Endothelial cell of hepatic sinusoid (primary cell): ENCODE measurements around the gene SYT7.

Experiments used
- in situ Hi-C: cut with HindIII; loops from 2 replicates; pipeline ENCODE4 v1.10.0; 2017; ENCODE audit warnings: low sequenced_read_pairs

Gene SYT7

DNA sequence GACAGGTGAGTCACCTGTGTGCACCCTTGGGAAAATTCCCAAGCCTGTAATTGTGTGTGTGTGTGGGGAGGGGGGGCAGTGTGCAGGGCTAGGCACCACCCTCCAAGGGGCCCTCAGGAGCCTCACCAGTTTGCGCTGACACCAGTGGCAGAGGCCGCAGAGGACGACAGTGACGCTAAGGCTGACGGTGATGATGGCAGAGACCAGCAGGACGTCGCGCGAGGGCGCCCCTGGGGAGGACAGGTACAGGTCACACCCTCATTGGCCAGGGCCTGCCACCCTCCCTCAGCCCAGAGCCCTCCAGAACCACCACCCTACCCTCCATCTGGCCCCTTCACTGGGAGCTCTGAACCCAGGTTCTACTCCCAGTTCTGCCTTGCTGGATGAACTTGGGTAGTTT is 24.9 kb downstream of the SYT7 start:
- in situ Hi-C loops: no loop called here

DNA sequence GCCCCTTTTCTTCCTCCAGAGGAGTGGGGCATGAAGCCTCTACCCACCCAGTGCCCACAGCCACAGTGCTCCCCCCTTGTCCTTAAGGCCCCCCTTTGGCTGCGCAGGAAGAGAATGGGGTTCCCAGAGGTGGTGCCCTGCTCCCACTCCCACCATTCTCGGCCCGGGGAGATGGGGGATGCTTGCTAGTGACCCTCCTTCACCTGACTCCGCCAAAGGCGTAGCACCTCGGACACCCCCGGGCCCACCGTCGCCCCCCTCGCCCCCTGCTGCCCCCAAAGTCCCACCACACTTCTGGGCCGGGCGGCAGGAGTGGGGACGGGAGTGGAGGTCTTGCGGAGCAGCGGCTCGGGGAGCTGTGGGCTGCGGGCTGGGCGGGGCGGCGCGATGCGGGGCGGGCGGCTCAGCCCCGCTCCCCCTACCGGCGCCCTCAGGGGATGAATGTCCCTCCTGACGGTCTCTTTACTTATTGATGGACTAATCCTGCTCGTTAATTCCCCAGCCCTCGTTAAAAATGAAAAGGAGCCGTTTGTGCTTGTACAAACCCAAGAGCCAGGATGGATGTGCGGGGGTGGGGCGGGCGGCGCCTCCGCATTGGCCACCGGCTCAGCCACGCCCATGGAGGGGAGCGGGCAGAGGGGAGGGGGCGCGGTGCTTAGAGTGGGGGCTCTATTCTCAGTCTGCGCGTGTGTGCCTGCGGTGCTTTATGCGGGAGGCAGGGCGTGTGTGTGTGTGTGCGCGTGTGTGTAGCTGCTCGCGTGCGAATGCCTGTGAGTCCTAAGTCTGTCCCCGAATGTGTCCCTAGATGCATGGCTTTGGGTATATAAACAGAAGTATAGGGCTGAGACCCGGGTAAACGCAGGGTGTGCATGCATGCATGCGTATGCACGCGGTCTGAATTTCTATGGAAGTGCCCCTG is 25.6 kb downstream of the SYT7 start:
- in situ Hi-C loops: no loop called here

DNA sequence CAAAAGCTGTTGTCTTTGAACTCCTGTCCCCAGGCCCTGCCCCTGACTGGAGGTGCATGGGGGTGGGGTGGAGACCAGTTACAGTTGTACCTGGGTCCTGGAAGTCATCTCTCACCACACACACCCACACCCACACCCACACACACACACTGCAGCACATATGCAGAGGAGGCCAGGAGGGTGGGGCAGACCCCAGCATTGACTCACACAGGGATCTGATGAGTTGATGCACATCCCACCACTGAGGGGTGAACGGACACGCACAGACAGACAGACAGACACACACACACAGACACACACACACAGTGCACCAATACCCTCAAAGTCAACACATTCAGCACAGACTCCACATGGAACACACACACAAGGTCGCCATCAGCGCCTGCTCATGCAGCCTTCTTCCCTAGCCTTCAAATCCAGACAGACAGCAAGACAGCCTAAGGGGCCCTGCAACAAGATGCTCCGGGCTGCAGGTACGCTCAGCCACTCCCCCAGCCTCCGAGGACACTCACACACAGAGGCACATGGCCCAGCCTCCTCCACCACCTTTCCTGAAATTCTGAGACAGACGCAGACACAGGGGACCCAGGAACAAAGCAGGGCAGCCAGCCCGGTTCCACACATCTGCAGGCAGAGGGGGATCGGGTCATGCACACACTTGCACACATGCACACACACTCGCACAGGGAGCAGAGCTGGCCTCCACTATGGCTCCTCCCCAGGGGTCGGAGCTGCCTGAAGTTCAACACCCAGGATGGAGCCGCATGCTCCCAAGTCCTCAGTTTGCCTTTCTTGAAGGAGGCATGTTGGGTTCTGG is 26.5 kb downstream of the SYT7 start:
- in situ Hi-C loops: no loop called here

DNA sequence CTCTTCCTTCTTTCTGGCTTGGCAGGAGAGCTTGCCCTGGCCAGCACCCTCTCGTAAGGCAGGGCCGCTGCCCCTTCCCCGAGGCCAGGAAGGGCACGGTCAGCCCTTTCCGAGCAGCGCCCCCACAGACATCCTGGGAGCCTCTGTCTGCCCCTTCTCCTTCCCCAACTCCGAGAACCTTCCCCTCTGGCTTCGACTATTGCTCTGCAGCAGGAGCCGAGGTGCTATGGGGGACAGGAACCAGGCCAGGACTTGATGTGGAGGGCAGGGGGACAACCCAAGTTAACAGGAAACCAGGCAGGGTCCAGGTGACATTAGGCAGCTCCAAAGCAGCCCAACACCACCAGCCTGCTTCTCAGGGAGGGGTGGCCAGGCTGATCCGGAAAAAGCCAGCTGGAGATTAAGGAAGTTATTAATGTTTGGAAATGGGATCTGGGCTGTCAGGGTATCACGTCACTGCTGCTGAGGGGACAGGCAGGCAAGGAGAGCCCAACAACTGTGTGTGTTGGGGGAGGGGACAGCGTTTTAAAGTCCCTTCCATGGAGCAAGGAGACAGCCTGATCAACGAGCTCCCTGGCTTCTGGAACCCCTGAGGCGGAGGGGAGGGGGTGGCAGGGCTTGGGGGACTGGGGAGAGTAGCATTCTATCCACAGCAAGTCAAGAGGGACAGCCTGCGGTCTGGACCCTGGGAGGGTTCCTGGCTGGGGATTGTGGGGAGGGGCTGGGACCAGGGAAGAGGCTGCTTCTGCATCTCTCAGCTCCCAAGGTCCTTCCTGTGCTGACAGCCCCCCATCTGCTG is 27.3 kb downstream of the SYT7 start:
- in situ Hi-C loops: no loop called here

DNA sequence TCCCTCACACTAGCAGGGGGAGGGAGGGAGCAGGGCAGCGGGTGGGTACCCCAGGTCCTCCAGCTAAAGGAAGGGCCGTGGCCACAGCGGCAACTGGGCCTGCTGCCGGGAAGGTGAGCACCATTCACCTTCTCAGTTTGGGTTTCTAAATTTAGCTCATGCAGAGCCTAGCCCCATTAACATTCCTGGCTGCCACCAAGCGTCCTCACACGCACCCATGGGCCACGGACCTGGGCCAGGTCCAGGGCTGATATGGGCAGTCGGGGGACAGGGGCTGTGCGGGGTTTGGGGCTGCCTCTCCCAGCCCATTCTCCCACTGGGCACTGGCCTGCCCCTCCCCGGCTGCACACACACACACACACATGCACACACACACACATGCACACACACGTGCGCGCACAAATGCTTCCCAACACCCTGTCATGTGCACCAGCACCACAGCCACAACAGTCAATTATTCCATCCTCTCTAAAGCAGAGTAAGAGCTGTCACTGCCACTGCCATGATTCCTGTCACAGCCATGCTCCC is 28.7 kb downstream of the SYT7 start:
- in situ Hi-C loops: no loop called here

DNA sequence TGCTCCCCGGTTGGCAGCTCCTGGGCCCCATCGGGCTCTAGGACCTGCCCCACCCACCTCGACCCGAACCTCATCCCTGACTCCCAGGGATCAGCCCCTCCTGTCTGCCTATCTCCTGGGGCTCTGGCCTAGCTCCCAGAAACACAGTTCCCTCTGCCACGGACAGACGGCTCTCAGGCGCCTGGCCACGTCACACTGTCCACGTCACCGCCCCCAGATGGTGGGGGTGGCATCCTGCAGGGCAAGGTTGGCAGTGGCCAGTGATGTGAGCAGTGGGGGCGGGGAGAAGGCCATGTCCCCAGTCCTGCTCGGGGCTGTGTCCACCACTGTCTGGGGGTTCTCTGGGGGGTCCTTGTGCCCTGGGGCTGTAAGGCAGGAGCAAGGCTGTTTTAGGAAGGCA is 29.2 kb downstream of the SYT7 start:
- in situ Hi-C loops: no loop called here

DNA sequence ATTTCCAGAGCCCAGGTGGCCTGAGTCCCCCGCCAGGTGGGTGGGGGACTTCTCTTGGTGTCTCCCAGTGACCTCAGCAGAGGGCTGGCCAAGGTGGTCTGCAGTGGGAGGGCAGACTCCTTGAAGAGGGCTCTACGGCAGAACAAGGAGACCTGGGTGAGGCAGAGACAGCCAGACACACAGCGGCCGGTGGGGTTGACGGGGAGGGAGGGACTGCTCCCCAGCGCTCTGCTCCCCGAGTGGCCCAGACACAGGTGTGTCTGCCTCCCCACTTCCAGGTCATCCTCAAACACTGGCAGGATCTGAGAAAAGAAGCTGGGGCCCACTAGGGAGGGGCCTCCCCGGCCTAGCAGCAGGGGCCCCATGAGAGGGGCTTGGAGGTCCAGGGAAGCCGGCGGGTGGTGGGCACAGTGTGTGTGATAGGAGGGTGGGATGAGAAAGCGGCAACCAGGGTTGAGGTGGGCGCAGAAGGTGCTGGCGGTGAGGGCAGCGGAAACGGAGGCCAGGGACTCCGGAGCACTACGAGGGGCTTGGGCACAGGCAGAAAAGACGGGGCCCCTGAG is 30.1 kb downstream of the SYT7 start:
- in situ Hi-C loops: no loop called here

DNA sequence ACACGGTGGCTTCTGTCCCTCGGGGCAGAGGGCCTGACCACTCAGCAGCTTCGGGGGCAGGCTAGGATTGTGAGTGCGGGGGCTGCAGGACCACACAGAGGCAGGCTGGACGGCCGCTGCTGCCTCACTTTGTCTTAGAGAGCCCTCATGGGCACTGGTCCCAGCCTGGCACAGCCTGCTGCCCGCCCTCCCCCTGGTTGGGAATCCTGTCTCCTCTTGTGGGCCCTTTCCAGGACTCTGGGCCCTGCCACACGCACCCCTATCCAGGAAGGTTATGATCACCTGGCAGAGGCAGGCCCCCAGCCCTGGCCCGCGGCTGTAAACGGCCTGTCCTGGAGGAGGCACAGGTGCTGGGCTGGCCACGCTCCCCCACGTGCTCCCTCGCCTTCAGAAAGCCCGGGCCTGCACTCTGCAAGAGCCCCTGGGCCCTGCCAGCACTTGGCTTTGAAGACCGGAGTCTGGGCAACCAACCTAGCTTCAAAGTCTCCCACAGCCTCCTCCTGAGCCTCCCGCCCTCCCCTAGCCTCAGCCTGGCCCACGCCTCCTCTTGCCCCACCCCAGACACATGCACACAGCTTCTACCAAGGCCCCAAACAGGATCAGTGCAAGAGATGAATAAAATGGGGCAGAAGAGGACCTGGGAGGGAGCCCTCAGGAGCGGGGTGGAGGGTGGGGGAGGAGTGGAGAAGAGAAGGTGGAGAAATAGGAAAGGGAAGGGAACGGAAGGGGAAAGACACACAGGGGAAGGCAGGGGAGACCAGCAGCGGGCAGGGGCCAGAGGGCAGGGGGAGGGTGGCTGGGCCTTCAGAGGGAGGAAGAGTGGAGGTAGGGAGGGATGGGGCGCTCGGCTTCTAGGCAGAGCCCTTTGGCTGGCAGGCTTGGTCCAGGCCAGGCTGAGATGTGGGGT is 31.0 kb downstream of the SYT7 start:
- in situ Hi-C loops: no loop called here

DNA sequence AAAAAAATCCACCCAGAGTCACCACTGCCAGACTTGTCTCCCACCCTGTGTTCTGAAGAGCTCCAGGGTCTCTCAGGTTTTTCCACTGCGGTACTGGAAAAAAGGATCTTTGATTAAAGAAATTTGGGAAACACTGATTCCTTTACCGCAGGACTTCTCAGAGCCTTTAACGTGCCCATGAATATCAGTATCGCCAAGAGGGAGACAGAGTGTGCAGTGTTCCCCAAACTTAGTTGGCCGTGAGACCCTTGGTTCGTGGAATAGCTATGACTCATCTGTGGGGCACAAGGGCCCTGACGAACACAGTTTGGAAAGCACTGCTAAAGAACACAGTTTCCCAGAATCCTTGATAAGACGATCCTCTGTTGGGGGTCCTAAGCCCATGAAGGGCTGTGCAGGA is 31.7 kb downstream of the SYT7 start:
- in situ Hi-C loops: no loop called here

DNA sequence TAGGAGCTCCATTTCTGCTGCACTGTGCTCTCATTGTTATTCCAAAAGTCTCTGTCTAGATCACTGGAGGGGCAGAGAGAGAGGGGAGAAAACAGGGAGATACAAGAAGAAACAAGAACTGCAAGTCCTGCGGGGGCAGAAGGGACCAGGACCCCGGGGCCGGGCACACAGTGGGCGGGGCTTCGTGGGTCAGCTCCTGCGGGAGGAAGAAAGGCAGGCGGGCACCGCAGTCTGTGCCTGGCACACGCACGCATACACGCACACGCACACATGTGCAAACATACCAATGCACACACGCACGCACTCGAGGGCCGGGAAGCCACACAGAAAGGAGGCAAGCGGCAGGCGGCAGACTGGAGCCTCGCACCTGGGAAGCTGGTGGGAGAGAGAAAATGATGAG is 33.6 kb downstream of the SYT7 start:
- in situ Hi-C loops: no loop called here

DNA sequence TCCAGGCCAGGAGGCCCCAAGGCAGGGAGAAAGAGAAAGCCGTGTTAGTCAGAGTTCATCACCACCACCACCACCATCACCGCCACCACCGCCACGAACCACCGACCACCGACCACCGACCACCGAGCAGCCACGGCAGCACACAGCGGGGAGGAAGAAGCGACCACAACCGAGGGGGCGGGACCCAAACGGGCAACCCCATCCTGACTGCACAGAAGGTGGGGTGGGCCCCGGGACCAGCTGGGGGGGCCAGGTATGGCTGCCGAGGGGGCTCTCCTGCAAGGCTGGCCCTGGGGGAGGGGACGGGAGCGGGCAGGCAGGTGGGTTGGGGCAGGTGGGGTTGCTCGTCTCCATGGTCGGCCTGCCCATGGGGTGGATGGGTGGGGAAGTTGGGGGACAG is 34.2 kb downstream of the SYT7 start:
- in situ Hi-C loops: no loop called here

DNA sequence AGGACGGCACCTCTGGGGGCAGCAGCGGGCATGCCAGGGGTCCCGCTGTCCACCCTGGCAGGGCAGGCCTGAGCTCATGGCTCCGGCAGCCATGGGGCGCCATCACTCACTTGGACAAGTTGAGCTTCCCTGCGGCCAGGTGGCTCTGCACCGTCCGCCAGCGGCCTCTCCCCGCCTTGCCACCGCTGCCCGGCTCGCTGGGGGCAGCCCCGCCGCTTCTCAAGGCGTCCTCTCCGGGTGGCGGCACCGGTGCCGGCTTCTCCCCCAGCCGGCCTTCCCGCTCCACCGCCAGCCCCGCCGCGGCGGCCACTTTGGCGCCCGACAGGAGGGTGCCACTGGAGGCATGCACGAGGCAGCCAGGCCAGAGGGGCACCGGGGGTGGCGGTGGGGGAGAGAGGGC is 35.0 kb downstream of the SYT7 start:
- in situ Hi-C loops: no loop called here

DNA sequence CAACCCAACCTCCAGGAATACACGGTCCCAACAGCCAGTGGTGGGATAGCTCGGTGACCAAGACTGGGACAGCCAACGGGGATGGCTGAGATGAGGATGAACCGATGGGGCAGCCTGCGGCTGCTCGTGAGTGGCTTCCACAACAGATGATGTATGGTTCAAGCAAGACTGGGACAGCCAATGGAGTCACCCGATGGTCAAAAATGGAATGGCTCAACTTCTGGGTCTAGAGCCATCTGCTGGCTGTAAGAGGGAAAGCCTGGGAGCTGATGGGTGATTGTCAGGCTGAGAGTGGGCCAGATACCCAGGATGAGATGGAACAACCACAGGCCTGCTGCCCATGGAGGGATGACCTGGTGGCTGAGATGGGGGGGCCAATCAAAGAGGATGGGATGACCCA is 35.5 kb downstream of the SYT7 start:
- in situ Hi-C loops: no loop called here

DNA sequence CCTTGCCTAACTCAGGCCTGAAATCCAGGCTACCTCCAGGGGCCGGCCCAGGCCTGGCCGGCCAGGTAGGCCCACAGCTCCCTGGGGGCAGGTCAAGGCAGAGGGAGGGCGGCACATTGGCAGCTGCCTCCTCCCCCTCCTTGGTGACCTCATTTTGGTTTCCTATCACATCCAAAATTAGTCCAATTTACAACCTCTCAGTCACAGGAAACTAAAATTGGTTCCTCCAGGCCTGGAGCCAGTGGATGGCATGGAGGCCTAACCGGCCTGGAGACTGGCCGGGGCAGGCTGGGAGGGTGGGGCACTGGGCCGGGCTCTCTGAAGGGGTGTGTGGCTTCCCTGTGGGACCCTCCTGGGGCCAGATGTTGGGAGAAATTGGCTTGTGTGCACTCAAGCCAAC is 36.4 kb downstream of the SYT7 start:
- in situ Hi-C loops: no loop called here

DNA sequence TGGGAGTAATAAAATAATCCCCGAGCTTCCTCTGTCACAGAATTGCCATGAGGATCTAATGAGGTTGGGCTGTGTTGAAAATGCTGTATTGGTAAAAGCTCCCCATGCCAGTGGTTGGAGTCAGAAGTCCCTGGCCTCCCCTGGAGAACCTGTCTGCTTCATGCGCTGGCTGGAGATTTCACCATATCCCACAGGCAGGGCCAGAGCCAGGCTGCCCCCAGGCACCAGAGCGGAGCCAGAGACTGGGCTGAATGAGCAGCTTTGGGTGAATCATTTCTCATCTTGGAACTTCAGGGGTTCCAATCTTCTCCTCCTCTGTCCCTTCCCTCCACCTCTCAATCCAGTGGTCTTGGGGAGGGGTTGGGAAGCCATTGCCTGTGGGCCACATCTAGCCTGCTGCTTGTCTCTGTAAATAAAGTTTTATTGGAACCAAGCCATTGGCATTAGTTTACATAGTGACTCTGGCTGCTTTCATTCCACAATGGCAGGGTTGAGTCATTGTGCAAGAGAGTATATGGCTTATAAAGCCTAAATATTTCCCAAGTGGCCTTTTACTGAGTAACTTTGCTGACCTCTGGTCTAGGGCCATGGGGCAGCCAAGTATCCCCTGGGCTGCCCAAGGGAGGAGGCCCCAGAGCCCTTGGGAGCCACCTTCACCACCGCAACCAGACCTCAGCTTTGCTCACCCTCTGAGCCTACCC is 37.1 kb downstream of the SYT7 start:
- in situ Hi-C loops: no loop called here

DNA sequence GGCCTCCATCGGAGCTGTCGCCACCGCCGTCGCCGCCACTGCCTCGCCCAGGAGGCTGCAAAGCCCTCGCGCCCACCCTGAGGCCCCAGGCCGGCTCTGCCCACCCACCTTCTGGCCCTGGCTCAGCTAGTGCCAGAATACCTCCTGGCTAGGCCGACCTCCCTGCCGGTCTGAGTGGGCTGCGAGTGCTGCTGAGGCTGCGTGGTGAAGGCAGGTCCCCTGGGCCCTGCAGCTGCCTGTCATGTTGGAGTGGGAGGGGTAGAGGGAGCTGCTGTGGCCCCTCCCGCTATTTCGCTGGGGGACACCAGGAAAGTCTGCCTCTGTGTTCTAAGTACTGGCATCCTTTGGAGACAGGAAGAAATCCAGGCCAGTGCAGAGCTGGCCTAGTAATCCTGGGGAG is 38.2 kb downstream of the SYT7 start:
- in situ Hi-C loops: no loop called here

DNA sequence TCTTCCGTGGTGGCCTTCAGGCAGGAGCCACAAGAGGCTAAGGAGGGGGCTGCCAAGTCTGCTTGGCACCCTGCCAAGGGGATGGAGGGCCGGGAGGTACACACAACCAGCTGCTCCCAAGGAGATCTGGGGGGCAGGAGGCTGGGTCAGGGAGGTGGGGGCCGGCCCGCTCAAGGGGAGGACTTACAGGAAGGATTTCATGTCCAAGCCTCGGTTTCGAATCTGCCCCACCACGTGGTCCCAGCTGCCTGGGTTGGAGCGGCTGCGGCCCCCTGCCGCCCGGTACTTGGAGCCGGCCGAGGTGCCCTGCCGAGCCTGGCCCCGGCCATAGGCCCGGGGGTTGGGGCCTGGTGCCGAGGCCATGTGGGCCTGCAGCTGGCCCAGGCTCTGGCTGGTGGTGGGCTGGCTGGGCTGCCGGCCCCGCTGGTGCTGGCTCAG is 38.8 kb downstream of the SYT7 start:
- in situ Hi-C loops: no loop called here

DNA sequence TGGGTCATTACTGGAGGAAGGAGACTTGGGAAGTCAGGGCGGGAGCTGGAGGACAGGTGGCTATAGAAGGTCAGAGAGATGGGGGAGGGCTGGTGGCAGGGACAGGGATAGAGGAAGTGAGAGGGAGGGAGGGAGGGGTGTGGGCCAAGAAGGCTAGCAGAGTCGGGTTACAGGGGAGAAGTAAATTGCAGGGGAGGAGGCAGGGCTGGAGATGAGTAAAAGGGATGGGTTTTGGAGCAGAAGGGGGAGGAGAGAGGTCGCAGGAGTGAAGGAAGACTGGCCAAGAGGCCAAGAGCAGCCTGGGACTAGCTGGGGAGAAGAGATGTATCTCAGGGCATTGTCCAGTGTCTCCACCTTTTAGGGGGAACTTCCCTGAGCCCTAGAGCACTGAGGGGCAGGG is 39.3 kb downstream of the SYT7 start:
- in situ Hi-C loops: no loop called here

DNA sequence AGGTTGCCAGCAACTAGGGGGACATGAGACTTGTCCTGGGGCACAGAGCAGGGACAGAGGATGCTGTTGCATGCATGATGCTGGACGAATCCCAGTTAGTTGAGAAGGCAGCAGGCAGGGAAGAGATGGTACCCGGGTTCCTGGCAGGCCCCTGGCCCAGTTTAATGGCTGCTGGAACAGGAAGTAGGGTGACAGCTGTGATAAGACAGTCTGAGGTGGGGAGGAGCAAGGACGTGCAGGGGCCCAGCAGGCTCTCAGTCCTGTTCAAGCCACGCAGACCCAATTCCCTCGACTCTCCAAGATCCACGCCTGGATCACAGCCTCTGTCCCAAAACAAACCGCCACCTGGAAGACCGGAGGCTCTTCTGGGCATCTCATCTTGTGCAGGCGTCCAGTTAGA is 40.3 kb downstream of the SYT7 start:
- in situ Hi-C loops: no loop called here
